Skeletal muscle satellite cell (primary cell): ENCODE measurements around the gene TMED4. TPM values are rescaled to one million over a fixed set of nuclear protein-coding genes. Genes with fewer than 3 reads are reported as not detected.
A peak's percentile ranks its signal among the peaks of the same experiment; 100 is the strongest.

Source experiments
- H3K27me3 ChIP-seq: 2 replicates; pipeline ENCODE4 v1.7.0; 2013; ENCODE audit warnings: low read length; ENCODE audit not compliant: control insufficient read depth, insufficient read depth
- H3K36me3 ChIP-seq: 2 replicates; pipeline ENCODE4 v1.7.0; 2013; ENCODE audit warnings: mild to moderate bottlenecking, control low read depth, low read length; ENCODE audit not compliant: insufficient read depth
- H3K4me1 ChIP-seq: 2 replicates; pipeline ENCODE4 v1.7.0; 2013; ENCODE audit warnings: low read length; ENCODE audit not compliant: control insufficient read depth, insufficient read depth
- H3K4me2 ChIP-seq: 2 replicates; pipeline ENCODE4 v1.7.0; 2013; ENCODE audit warnings: mild to moderate bottlenecking, low read length
- H3K4me3 ChIP-seq: 2 replicates; pipeline ENCODE4 v1.7.0; 2013; ENCODE audit warnings: low read length
- H3K9ac ChIP-seq: 2 replicates; pipeline ENCODE4 v1.7.0; 2013; ENCODE audit warnings: mild to moderate bottlenecking, low read depth, low read length, moderate library complexity
- H3K9me3 ChIP-seq: replicated peaks from 2 replicates; pipeline ENCODE4 v1.7.0; 2013; ENCODE audit warnings: mild to moderate bottlenecking, control low read depth, low read length
- total RNA-seq: library from RNA; depleted of rRNA; stranded (reverse); fragments of >200 nt; gene quantifications from 2 replicates; pipeline ENCODE4 v1.2.3, GENCODE V29; 2012; rRNA removed

TMED4 gene
- 60.9 and 71.7 TPM in 2 replicates for total RNA-seq

DNA sequence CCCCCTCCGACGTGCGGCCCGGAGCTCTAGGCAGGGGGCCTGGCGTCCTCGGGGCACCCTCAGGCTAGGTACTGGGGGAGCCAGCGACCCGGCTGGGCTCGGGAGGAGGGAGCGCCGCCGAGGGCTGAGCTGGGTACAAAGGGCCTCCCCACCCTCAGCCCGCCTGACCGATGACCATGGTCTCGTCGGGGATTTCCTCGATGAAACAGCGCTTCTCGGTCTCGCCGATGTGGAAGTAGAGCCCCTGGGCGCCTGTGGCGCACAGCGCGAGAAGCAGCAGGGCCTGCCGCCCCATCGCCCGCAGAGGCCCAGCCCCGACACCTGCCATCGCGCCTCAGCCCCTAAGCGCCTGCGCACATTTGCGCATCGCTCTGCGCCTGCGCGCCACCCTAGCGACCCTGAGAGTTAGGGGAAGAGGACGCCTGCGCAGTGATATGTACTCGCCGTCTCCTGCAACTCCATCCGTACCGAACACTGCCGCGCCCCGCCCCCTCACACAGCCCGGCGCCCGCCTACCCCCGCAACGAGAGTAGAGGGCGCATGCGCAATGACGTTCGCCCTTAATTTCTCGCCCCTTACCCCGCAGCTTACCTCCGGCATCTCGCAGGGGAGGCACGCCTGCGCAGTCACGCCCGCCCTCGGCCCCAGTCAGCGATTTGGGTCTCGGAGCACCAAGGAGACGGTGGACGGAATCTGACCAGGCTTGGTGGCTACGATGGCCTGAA, at the start of gene TMED4:
TSS of gene TMED4 (minus strand) at position 353 of the 725 bp plus-strand sequence. CDS start at position 328, 25 bp downstream.
- Histone ChIP-seq H3K4me1 (peaks cover 11% of the 10 kb centered on the region), H3K27me3 (no peaks in the 10 kb centered on the region), H3K9me3 (no peaks in the 10 kb centered on the region), H3K4me2 (peak within 1 kb of the TSS; percentile 96), H3K36me3 (peaks cover 24% of the 10 kb centered on the region), H3K4me3 (peak within 1 kb of the TSS; percentile 88), H3K9ac (peak within 1 kb of the TSS; percentile 94)

DNA sequence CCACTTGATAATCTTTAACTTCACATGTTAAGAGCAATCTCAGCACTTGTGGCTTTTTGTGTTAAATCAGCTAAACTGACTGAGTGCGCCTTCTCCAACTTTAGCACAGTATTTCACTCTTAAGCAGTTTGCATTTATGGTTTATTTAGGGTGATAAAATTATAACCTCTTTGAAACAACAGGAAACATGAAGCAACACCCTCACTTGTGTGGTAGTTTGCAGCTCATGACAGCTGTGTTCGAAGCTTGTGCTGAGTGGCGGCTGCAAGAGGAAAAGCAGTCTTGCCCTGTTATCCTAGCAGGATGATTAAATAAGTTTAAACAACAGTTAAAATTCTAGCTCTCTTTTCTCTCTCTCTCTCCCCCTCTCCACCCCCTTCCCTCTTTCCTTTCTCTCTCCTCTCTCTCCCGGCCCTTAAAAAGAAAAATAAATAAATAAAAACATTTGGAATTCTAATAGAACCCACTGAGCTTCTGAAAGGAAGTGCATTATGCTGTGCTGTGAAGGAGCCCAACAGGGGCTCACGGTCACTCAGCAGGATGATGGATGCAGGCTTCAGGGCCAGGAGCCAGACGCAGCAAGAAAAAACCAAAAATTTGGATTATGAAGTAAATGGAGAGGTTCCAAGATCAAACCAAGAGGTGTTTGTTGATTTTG, 49.6 kb upstream of the TMED4 start:
- Histone ChIP-seq H3K4me3 (no peak overlapping the region), H3K4me2 (no peak overlapping the region), H3K36me3 (peaks cover 3% of the 10 kb centered on the region), H3K9me3 (no peaks in the 10 kb centered on the region), H3K27me3 (no peaks in the 10 kb centered on the region), H3K4me1 (peaks cover 49% of the 10 kb centered on the region), H3K9ac (no peak overlapping the region)

DNA sequence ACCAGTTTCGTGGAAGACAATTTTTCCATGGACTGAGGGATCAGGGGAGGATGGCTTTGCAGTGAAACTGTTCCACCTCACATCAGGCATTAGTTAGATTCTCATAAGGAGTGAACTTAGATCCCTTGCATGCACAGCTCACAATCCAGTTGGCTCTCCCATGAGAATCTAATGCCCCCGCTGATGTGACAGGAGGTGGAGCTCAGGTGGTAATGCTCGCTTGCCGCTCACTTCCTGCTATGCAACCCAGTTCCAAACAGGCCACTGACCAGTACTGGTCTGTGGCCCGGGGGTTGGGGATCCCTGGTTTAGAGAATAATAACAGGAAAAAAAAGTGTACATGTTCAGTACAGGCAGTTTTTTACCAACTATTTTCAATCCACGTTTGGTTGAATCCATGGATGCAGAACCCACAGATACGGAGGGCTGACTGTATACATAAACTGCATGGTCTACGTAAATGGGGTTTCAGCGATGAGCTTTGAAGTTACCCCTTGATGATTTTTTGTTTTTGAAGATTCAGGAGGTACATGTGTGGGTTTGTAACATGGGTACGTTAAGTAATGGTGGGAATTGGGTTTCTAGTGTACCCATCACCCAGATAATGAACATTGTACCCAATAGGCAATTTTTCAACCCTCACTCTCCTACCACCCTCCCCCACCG, 48.9 kb upstream of the TMED4 start:
- H3K9me3 ChIP-seq: no peaks in the 10 kb centered on the region
- no peak overlapping the region for H3K9ac ChIP-seq
- H3K27me3 ChIP-seq: no peaks in the 10 kb centered on the region
- H3K36me3 ChIP-seq: peaks cover 6% of the 10 kb centered on the region
- no peak overlapping the region for H3K4me2 ChIP-seq
- no peak overlapping the region for H3K4me3 ChIP-seq
- peaks cover 49% of the 10 kb centered on the region for H3K4me1 ChIP-seq

GRCh38 chr7:44629829-44630522, 47.9 kb upstream of the TMED4 start:
- Histone ChIP-seq H3K9me3 (no peaks in the 10 kb centered on the region), H3K4me3 (no peak overlapping the region), H3K9ac (no peak overlapping the region), H3K4me2 (no peak overlapping the region), H3K36me3 (peaks cover 15% of the 10 kb centered on the region), H3K4me1 (peaks cover 45% of the 10 kb centered on the region), H3K27me3 (no peaks in the 10 kb centered on the region)

DNA sequence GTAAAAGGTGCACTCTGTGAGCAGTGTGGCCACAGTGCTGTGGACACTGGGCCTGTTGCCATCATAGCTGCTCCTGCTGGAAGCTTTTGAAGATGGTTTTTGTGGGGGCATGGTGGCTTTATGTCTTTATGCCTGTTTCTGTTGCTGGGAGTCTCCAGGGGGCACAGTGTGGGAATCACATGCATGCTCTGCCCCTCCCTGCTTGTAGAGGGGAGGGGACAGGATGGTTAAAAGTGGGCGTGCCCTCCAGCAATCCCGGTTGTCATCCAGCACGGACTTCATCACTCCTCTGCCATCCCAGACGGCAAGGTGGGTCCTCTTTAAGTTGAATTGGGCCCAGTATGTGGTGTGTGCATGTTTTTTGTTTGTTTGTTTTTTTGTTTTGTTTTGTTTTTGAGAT, 44.6 kb upstream of the TMED4 start:
- Histone ChIP-seq H3K4me1 (peaks cover 33% of the 10 kb centered on the region), H3K9me3 (no peaks in the 10 kb centered on the region)

DNA sequence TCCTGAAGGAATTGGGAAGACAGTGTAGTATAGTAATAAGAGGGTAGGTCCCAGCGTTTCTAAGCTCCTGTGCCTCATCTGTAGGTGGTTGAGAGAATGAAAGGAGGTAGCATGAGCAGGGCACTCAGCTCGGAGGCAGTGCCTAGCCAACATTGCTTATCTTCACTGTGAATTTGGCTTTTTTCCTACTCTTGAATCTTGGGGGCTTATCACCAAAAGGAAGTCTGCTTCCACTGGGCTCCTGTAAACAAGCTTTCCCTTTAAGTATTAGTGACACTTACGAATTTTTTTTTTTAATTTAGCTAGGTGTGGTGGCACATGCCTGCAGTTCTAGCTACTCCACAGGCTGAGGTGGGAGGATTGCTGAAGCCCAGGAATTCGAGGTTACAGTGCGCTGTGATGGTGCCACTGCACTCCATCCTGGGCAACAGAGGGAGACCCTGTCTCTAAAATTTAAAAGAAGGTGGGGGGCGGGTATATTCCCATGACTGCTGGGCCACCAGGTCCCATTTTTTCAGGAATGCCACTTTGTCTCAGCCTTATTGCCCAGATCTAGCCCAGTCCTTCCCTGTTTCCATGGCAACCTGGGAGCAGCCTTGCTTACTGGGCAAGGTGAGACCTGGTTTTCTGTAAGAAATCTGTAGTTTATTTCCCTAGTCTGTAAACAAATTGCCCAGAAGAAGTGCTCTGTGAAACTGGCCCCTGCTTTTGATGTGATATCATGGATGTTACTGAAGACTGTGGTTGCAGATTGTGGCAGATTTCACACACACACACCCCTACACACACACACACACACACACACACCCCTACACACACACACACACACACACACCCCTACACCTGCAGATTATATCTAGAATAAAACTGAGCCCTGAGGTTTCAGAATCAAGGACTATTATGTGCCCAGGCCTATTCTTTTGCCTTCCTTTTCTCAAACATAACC, 43.8 kb upstream of the TMED4 start:
- peaks cover 21% of the 10 kb centered on the region for H3K36me3 ChIP-seq
- no peaks in the 10 kb centered on the region for H3K9me3 ChIP-seq
- peaks cover 33% of the 10 kb centered on the region for H3K4me1 ChIP-seq
- H3K4me3 ChIP-seq: no peak overlapping the region
- no peak overlapping the region for H3K9ac ChIP-seq
- no peak overlapping the region for H3K4me2 ChIP-seq
- no peaks in the 10 kb centered on the region for H3K27me3 ChIP-seq

More for the DNA sequence above, 44.6 kb upstream of the TMED4 start:
- no peak overlapping the region for H3K9ac ChIP-seq
- no peak overlapping the region for H3K4me2 ChIP-seq
- H3K36me3 ChIP-seq: peaks cover 21% of the 10 kb centered on the region
- H3K27me3 ChIP-seq: no peaks in the 10 kb centered on the region
- H3K4me3 ChIP-seq: no peak overlapping the region

GRCh38 chr7:44624318-44624717, 42.3 kb upstream of the TMED4 start:
- Histone ChIP-seq H3K9ac (no peak overlapping the region), H3K4me1 (peaks cover 24% of the 10 kb centered on the region), H3K36me3 (peaks cover 18% of the 10 kb centered on the region), H3K27me3 (no peaks in the 10 kb centered on the region), H3K9me3 (no peaks in the 10 kb centered on the region), H3K4me3 (no peak overlapping the region), H3K4me2 (no peak overlapping the region)

DNA sequence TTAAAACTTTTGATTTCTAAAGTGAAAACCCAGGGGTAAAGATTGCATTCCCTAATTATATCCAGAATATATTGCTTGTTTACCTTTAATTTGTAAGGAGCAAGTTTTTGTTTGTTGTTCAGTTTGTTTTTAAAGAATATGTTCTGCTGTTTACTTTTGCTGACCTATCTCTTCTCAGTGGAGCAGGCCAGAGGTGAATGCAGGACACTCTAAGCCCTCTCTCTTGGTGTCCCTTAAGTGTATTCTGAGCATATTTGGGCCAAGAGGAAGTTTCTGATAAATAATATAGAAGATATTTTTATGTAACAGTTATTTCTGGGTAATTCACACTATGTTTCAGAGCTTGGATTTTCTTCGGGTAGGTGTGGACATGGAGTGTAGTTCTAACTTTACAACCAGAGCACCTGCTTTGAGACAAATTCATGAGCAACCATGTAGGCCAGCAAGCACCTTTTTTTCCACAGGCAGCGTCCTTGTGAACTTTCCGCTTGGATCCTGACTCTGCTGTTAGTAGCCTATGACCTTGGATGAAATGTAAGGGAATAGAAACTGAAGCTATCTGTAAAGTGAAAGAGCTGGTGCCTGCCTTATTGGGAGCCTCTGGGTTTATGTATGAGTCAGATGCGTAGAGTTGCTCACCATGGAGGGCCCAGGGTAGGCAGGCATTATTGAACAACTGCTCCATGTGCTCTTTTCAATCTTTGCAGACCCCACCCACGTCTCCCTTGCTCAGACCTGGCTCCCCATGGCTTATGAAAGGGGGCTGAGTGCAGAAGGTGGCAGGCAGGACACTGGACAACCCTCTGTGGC, 40.5 kb upstream of the TMED4 start:
- Histone ChIP-seq H3K27me3 (no peaks in the 10 kb centered on the region), H3K4me1 (peaks cover 35% of the 10 kb centered on the region), H3K36me3 (peaks cover 18% of the 10 kb centered on the region), H3K4me3 (no peak overlapping the region), H3K9me3 (no peaks in the 10 kb centered on the region), H3K4me2 (peak overlapping the region; percentile 22), H3K9ac (no peak overlapping the region)

- no peak overlapping the region for H3K9ac ChIP-seq
- no peak overlapping the region for H3K4me3 ChIP-seq
- H3K4me1 ChIP-seq: peaks cover 42% of the 10 kb centered on the region
- H3K27me3 ChIP-seq: no peaks in the 10 kb centered on the region
- H3K36me3 ChIP-seq: peaks cover 18% of the 10 kb centered on the region
- H3K4me2 ChIP-seq: no peak overlapping the region
- no peaks in the 10 kb centered on the region for H3K9me3 ChIP-seq
Measured at GRCh38 chr7:44621750-44622103, 39.7 kb upstream of the TMED4 start.
